HG03280 (cell line): ENCODE data around the gene SHISA6.

Experiments
- ATAC-seq: cut with Tn5 transposase; IDR thresholded peaks from one replicate; pipeline ENCODE4 v1.9.1; 2021; ENCODE audit warnings: mild to moderate bottlenecking, moderate library complexity; ENCODE audit not compliant: unreplicated experiment

SHISA6 gene

GRCh38 chr17:11564589-11565380 is 323.8 kb downstream of the SHISA6 start:
- no peak for ATAC-seq

GRCh38 chr17:11565591-11565990 is 324.6 kb downstream of the SHISA6 start:
- no peak for ATAC-seq

DNA sequence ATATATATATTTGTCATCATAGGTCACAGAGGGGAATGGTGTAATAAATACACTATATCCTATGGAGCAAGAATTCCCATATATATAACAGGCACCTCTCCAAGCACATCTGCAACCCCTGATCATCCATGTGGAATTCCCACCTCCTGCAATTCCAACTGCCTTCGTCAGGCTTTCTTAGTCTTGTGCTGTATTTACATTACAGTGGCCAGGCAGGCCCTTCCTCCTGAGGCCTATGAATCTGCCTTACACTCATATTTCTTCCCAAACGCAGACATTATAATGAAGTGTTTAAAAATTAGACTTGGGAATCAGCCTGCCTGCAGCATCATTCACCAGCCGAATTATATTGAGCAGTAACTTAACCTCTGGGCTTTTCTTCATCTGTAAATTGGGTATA is 338.0 kb downstream of the SHISA6 start:
- no peak for ATAC-seq

DNA sequence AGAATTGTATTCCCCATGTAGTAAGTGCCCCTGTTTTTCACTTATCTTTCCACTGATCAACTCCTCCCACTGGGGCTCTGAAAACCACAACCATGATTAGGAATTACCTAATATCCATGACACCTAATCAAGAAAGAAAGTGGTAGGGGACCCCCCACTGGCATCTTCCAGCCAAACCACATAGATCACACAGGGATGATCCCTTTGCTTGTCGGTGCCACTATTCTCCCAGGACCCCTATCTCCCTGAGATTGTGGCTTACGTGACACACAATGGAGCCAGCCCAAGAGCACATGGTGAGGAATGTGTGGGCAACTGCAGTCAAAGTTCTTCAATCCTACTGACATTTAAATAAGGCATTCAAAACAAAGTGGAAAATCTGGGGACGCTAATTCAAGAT is 339.7 kb downstream of the SHISA6 start:
- ATAC-seq, result no peak

DNA sequence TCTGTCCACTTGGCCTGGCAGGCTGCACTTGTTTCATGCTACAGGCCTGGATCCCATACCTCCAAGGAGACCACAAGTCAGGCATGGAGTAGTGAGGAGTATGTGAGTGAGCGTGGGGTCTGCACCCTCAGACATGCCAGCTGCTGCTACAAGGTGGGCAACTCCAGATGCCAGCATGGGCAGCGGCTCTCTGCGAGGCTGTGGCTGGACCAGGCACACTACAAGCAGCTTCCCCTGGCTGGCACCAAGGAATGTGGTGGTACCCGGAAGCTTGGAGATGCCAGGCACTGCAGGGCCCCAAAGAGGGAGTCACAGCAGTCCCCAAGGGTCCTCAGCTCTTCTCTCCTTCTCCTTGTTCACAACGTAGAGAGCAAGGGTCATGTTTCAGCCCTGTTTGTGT is 341.2 kb downstream of the SHISA6 start:
- ATAC-seq, result no peak

GRCh38 chr17:11583306-11583992 is 342.4 kb downstream of the SHISA6 start:
- ATAC-seq, result no peak

- no peak for ATAC-seq
Measured at GRCh38 chr17:11589716-11590115, 348.7 kb downstream of the SHISA6 start.

- no peak for ATAC-seq
Measured at GRCh38 chr17:11598274-11599221, 357.5 kb downstream of the SHISA6 start, which contains the start of gene DNAH9. DNAH9 (plus strand) TSS chr17:11598470; CDS start chr17:11598499, 29 bp downstream.

- ATAC-seq, result no peak
Measured at GRCh38 chr17:11601661-11602060, 360.6 kb downstream of the SHISA6 start.

- ATAC-seq, result no peak
Measured at GRCh38 chr17:11608396-11608795, 367.4 kb downstream of the SHISA6 start.

DNA sequence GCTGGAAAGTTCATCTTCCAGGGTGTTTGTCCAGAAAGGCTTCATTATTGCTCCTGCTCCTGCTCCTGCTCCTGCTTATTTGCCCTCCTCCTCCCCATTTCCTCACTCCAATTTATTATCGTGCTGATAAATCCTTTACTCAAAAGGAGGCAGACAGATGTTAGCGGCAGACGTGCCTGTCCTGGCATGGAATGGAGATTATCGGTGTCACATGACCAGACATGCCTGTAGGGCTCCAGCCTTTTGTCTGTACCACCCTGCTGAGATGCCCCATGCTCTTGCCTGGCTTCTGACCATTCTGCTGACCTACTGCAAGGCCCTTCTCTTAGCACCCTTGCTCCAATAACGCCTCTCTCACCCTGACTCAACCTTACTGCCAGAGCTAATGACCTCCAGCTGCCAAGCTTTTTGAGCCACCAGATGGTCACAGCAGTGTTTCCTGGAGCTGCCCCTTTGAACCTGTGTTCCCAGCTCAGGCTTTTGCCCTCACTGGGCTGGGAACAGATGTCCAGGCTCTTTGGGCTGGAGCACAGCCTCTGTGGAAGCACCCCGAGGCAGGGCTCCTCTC is 370.1 kb downstream of the SHISA6 start:
- no peak for ATAC-seq

DNA sequence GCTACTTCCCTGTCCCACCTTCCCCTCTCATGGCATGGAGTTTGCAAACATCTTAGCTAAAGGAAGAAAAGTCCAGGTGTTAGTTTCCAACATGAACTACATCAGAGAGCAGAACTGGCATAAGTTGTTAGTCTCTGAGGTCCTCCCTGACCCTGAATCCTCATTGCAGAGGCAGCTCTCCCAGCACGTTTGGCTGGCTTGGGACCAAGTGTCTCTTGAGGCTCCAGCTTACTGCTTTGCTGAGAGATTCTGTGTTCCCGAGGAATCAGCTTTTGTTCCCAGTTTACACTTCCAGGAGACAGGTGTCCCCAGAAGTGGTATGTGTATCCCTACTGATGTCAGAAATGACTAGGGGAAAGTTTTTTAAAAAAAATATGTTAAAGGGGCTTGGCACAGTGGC is 371.9 kb downstream of the SHISA6 start:
- ATAC-seq, result no peak
